Measurements from ENCODE around the gene TBC1D14. TPM values are rescaled to one million over a fixed set of nuclear protein-coding genes. Genes with fewer than 3 reads are reported as not detected.

The TBC1D14 gene
- total and polyA plus RNA-seq, 10 of the 15 experiments (the other 5 are each of a cell fraction or from before 2014, with no cell fraction given): 0.87 to 39.3 (median 30.1) TPM

DNA sequence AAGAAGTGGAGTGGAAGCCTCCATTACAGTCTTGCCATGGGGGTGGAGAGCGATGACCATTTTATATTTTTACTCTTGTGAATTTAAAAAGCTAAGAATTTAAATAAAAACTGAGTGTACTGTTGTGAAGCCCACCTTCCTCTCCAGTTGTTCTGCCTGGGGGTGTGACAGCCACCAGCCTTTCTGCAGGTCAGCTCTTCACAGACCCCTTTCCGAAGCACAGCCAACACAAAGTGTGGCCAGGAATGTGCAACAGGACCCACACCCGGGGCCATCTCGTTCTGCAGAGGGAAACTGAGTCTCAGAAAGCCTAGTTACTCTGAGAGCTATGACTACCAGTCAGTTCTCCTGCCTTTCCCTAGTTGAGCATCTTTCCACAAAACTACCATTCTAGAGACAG is 156.9 kb downstream of the TBC1D14 start:
- H3K27ac ChIP-seq (ENCODE audit: control insufficient read depth, insufficient read depth): no peak overlapping the region
- H3K9ac ChIP-seq (ENCODE audit: control insufficient read depth, insufficient read depth, low read length): peak overlapping the region; percentile 92
- H3K4me3 ChIP-seq: peak overlapping the region; percentile 68
- no peaks in the 10 kb centered on the region; a peak in 1 of 4 replicates for H3K27me3 ChIP-seq (replicated peaks in 1 of 2; ENCODE audit: control insufficient read depth in 2 of 2, insufficient read depth in 2 of 2, low read length in 1 of 2)
- BruUV-seq (replicated peaks): TSS peak; percentile 66
- SMC1A ChIA-PET (ENCODE audit: uncharacterized antibody, unreplicated experiment): interaction anchor here (0.9 to 7.2 kb wide), 13 partner anchors 9 to 348 kb away, joined by 3 to 79 read pairs (median 4); partner anchors contain the start of gene TADA2B
- H2AFZ ChIP-seq (ENCODE audit: control insufficient read depth, low read depth, low read length): no peak overlapping the region
- DNase-seq (ENCODE audit: low read depth, low spot score): no peak
- TF ChIP-seq, protein P1, sequence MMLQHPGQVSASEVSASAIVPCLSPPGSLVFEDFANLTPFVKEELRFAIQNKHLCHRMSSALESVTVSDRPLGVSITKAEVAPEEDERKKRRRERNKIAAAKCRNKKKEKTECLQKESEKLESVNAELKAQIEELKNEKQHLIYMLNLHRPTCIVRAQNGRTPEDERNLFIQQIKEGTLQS (IDR thresholded peaks at IDR 0.05; ENCODE audit: borderline replicate concordance, extremely low read depth, low read depth, low read length): no peak
- TF ChIP-seq RB1 (IDR thresholded peaks at IDR 0.05; ENCODE audit: borderline replicate concordance): no peak
- TF ChIP-seq SP1 (IDR thresholded peaks at IDR 0.05; ENCODE audit: low read depth, low read length): no peak
- TF ChIP-seq, protein P2, sequence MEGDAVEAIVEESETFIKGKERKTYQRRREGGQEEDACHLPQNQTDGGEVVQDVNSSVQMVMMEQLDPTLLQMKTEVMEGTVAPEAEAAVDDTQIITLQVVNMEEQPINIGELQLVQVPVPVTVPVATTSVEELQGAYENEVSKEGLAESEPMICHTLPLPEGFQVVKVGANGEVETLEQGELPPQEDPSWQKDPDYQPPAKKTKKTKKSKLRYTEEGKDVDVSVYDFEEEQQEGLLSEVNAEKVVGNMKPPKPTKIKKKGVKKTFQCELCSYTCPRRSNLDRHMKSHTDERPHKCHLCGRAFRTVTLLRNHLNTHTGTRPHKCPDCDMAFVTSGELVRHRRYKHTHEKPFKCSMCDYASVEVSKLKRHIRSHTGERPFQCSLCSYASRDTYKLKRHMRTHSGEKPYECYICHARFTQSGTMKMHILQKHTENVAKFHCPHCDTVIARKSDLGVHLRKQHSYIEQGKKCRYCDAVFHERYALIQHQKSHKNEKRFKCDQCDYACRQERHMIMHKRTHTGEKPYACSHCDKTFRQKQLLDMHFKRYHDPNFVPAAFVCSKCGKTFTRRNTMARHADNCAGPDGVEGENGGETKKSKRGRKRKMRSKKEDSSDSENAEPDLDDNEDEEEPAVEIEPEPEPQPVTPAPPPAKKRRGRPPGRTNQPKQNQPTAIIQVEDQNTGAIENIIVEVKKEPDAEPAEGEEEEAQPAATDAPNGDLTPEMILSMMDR (IDR thresholded peaks at IDR 0.05 in 2 of 3, conservative IDR thresholded peaks at IDR 0.05 in 1 of 3; ENCODE audit: control insufficient read depth in 2 of 3, extremely low read depth in 1 of 3, insufficient read depth in 1 of 3, low read depth in 3 of 3, low read length in 3 of 3): no peak
- TF ChIP-seq USF1 (IDR thresholded peaks at IDR 0.05; ENCODE audit: borderline replicate concordance, extremely low read length, insufficient read depth, low read depth, low read length): no peak
- intact Hi-C loops (cut with micrococcal nuclease; ENCODE audit: unreplicated experiment): loop anchor here (5.0 kb wide), 1 partner anchor 284 kb away; the partner anchor contains the start of gene KIAA0232
- POLR2A ChIA-PET: interaction anchor here (0.7 to 6.5 kb wide), 7 partner anchors 10 to 330 kb away, joined by 3 to 88 read pairs (median 4); partner anchors contain the start of genes TADA2B and TBC1D14
- WGBS (ENCODE audit: insufficient coverage, insufficient replicate concordance, low lambda C conversion rate, missing lambda C conversion rate): 69% methylated on average over 4 of the region's 4 CpGs
- H3K4me1 ChIP-seq (ENCODE audit: control insufficient read depth, insufficient read depth, low read length): peaks cover 14% of the 10 kb centered on the region
- H3K9me3 ChIP-seq (replicated peaks; ENCODE audit: control insufficient read depth, insufficient read depth, low read length): no peaks in the 10 kb centered on the region
- peak overlapping the region; percentile 97 for H3K4me2 ChIP-seq (ENCODE audit: control insufficient read depth, insufficient read depth)
- H3K79me2 ChIP-seq (ENCODE audit: control insufficient read depth, insufficient read depth, low read length): peaks cover 38% of the 10 kb centered on the region
- H3K36me3 ChIP-seq (ENCODE audit: control insufficient read depth in 2 of 2, insufficient read depth in 2 of 2, low read length in 1 of 2): peaks cover 8 to 17% of the 10 kb centered on the region in 2 experiments
- FAIRE-seq: no peak
- CTCF ChIA-PET: interaction anchor here (0.7 to 11.2 kb wide), 10 partner anchors 10 to 347 kb away, joined by 3 to 210 read pairs (median 16); partner anchors contain the start of genes TADA2B and TBC1D14
- ATAC-seq: no peak
- H4K20me1 ChIP-seq (ENCODE audit: control insufficient read depth, insufficient read depth): peaks cover 3% of the 10 kb centered on the region; the same call in 1 of the 2 replicates
- in situ Hi-C loops (cut with MboI): no loop called here
- RAD21 ChIA-PET (ENCODE audit: unreplicated experiment): interaction anchor here (0.7 to 6.0 kb wide), 5 partner anchors 22 to 492 kb away, joined by 3 to 87 read pairs (median 3); partner anchors contain the start of genes MAN2B2 and TADA2B
